Breast epithelium (tissue), 4 donors: ENCODE data around the gene FMNL3. TPM values are rescaled to one million over a fixed set of nuclear protein-coding genes. Genes with fewer than 3 reads are reported as not detected.

Experiments used
- DNase-seq, 2 donors: peaks; one replicate each; pipeline ENCODE4 v3.0.0-alpha.2; 2019; ENCODE audit warnings: low spot score in 2 of 2
- H3K27ac ChIP-seq, 2 donors: fragments of 200-600 bp; sonication (generic) in 1 of 2; one replicate each; pipeline ENCODE4 v1.5.1; 2016 to 2019; ENCODE audit warnings: mild to moderate bottlenecking in 1 of 2
- H3K27me3 ChIP-seq, 2 donors: fragments of 200-600 bp; sonication (generic) in 1 of 2; one replicate each; pipeline versions ENCODE4 v1.5.1 to v1.6.0; 2017 to 2019; ENCODE audit warnings: control low read depth in 1 of 2, mild to moderate bottlenecking in 1 of 2
- H3K36me3 ChIP-seq: fragments of 200-600 bp; one replicate; pipeline ENCODE4 v1.5.1; 2019
- H3K4me1 ChIP-seq, 2 donors: fragments of 200-600 bp; sonication (generic); one replicate each; pipeline ENCODE4 v1.5.1; 2016 to 2019; ENCODE audit warnings: control low read depth in 1 of 2
- H3K4me3 ChIP-seq, 3 donors: fragments of 200-600 bp; sonication (generic); 1 replicate in 2 of 3; 2 replicates in 1 of 3; pipeline ENCODE4 v1.5.1; 2016 to 2019; ENCODE audit warnings: mild to moderate bottlenecking in 3 of 3, moderate library complexity in 2 of 3
- H3K9me3 ChIP-seq, 2 donors: fragments of 200-600 bp; sonication (generic) in 1 of 2; one replicate each; pipeline ENCODE4 v1.5.1; 2016 to 2019; ENCODE audit warnings: control low read depth in 1 of 2
- POLR2A ChIP-seq: fragments of 450-650 bp; IDR thresholded peaks from one replicate; pipeline ENCODE4 v1.6.1; 2016; ENCODE audit warnings: antibody characterized with exemption, mild to moderate bottlenecking, moderate library complexity
- POLR2AphosphoS5 ChIP-seq, 3 donors: sonication (generic); formaldehyde crosslinking; IDR thresholded peaks; one replicate each; pipeline ENCODE4 v1.6.1; 2017; ENCODE audit warnings: antibody characterized with exemption in 3 of 3
- intact Hi-C: fragments of 100-400 bp; cut with DNase I; formaldehyde crosslinking; loops from one replicate; pipeline ENCODE4 v1.15.1; 2023; ENCODE audit warnings: low total_unique reads
- total RNA-seq, 3 donors: library from RNA; depleted of rRNA; stranded (reverse); fragments of >200 nt; gene quantifications; one replicate each; pipeline ENCODE4 v1.1.0, GENCODE V29; 2016
- TF ChIP-seq, protein P1 (sequence below), 3 donors: fragments of 450-650 bp; IDR thresholded peaks; one replicate each; pipeline ENCODE4 v1.5.1; 2016 to 2017; ENCODE audit warnings: antibody characterized with exemption in 3 of 3, mild to moderate bottlenecking in 3 of 3, moderate library complexity in 3 of 3

Gene FMNL3
- total RNA-seq, 3 donors from 2014 or later, result 9.8 to 13.8 (median 13.3) TPM

GRCh38 chr12:49667325-49668090, 39.7 kb downstream of the FMNL3 start:
- H3K27me3 ChIP-seq, result no peaks in the 10 kb centered on the region
- no peak for TF ChIP-seq POLR2AphosphoS5 (IDR thresholded peaks at IDR 0.05)
- no peak overlapping the region for H3K27ac ChIP-seq
- intact Hi-C loops, result no loop called here
- H3K36me3 ChIP-seq, result no peaks in the 10 kb centered on the region
- H3K9me3 ChIP-seq, result no peaks in the 10 kb centered on the region
- no peak overlapping the region for H3K4me3 ChIP-seq
- DNase-seq, result no peak
- peaks cover 10 to 25% of the 10 kb centered on the region in 2 donors for H3K4me1 ChIP-seq

GRCh38 chr12:49666176-49666575, 41.0 kb downstream of the FMNL3 start:
- H3K4me1 ChIP-seq, result peaks cover 10 to 16% of the 10 kb centered on the region in 2 donors
- no peak overlapping the region for H3K27ac ChIP-seq
- H3K36me3 ChIP-seq, result no peaks in the 10 kb centered on the region

GRCh38 chr12:49665384-49665783, 41.8 kb downstream of the FMNL3 start:
- no peak for DNase-seq
- Histone ChIP-seq H3K36me3 (no peaks in the 10 kb centered on the region), H3K4me1 (peaks cover 10 to 11% of the 10 kb centered on the region in 2 donors), H3K9me3 (no peaks in the 10 kb centered on the region), H3K27me3 (no peaks in the 10 kb centered on the region), H3K27ac (peak overlapping the region in 1 of 2 donors; percentile 38), H3K4me3 (no peak overlapping the region)
- TF ChIP-seq POLR2A (no peak), POLR2AphosphoS5 (IDR thresholded peaks at IDR 0.05) (no peak)
- TF ChIP-seq, protein P1, sequence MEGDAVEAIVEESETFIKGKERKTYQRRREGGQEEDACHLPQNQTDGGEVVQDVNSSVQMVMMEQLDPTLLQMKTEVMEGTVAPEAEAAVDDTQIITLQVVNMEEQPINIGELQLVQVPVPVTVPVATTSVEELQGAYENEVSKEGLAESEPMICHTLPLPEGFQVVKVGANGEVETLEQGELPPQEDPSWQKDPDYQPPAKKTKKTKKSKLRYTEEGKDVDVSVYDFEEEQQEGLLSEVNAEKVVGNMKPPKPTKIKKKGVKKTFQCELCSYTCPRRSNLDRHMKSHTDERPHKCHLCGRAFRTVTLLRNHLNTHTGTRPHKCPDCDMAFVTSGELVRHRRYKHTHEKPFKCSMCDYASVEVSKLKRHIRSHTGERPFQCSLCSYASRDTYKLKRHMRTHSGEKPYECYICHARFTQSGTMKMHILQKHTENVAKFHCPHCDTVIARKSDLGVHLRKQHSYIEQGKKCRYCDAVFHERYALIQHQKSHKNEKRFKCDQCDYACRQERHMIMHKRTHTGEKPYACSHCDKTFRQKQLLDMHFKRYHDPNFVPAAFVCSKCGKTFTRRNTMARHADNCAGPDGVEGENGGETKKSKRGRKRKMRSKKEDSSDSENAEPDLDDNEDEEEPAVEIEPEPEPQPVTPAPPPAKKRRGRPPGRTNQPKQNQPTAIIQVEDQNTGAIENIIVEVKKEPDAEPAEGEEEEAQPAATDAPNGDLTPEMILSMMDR (IDR thresholded peaks at IDR 0.05), result no peak
- intact Hi-C loops, result no loop called here

More at GRCh38 chr12:49666176-49666575, 41.0 kb downstream of the FMNL3 start:
- Histone ChIP-seq H3K27me3 (no peaks in the 10 kb centered on the region), H3K4me3 (no peak overlapping the region), H3K9me3 (no peaks in the 10 kb centered on the region)
- TF ChIP-seq POLR2AphosphoS5 (IDR thresholded peaks at IDR 0.05), result no peak
- no peak for TF ChIP-seq POLR2A
- intact Hi-C loops, result no loop called here
- DNase-seq, result no peak

GRCh38 chr12:49664591-49665239, 42.5 kb downstream of the FMNL3 start:
- H3K36me3 ChIP-seq, result no peaks in the 10 kb centered on the region
- no peaks in the 10 kb centered on the region for H3K9me3 ChIP-seq
- H3K4me3 ChIP-seq, result no peak overlapping the region
- intact Hi-C loops, result no loop called here
- peaks cover 10 to 11% of the 10 kb centered on the region in 2 donors for H3K4me1 ChIP-seq
- no peak for DNase-seq
- no peaks in the 10 kb centered on the region for H3K27me3 ChIP-seq
- peak overlapping the region in 1 of 2 donors; percentile 87 for H3K27ac ChIP-seq
- TF ChIP-seq POLR2A (no peak), POLR2AphosphoS5 (IDR thresholded peaks at IDR 0.05) (no peak)
- TF ChIP-seq, protein P1 (IDR thresholded peaks at IDR 0.05), result no peak

GRCh38 chr12:49664167-49664566, 43.0 kb downstream of the FMNL3 start:
- H3K27ac ChIP-seq, result peak overlapping the region in 1 of 2 donors; percentile 87
- H3K36me3 ChIP-seq, result no peaks in the 10 kb centered on the region
- no peak for TF ChIP-seq POLR2AphosphoS5 (IDR thresholded peaks at IDR 0.05)
- TF ChIP-seq POLR2A, result no peak
- TF ChIP-seq, protein P1 (IDR thresholded peaks at IDR 0.05), result no peak
- peaks cover 10 to 11% of the 10 kb centered on the region in 2 donors for H3K4me1 ChIP-seq
- no peaks in the 10 kb centered on the region for H3K9me3 ChIP-seq
- no peak for DNase-seq
- intact Hi-C loops, result no loop called here
- no peak overlapping the region for H3K4me3 ChIP-seq
- H3K27me3 ChIP-seq, result no peaks in the 10 kb centered on the region
